ENCODE measurements around the gene RASGRP2.
"Not testable (repeated sequence)": the region's sequence is repeated elsewhere in the genome, so short reads cannot be mapped to it uniquely, and the experiment has no call there.

RASGRP2 gene

GRCh38 chr11:64719406-64719805 is 24.5 kb downstream of the RASGRP2 start:
- no peak for DNase-seq (ENCODE audit: low read depth in 2 of 2)

- DNase-seq (ENCODE audit: low read depth in 2 of 2), result no peak
These were observed 25.2 kb downstream of the RASGRP2 start for GRCh38 chr11:64718780-64719124.

- no peak for DNase-seq (ENCODE audit: low read depth in 2 of 2)
These were observed 25.7 kb downstream of the RASGRP2 start for GRCh38 chr11:64718084-64718779.

GRCh38 chr11:64717268-64717578 is 26.7 kb downstream of the RASGRP2 start:
- no peak for DNase-seq (ENCODE audit: low read depth in 2 of 2)

- no peak for DNase-seq (ENCODE audit: low read depth in 2 of 2)
These were observed 27.3 kb downstream of the RASGRP2 start for GRCh38 chr11:64716473-64717267.

GRCh38 chr11:64715756-64716472 is 28.0 kb downstream of the RASGRP2 start:
- no peak for DNase-seq (ENCODE audit: low read depth in 2 of 2)

- DNase-seq (ENCODE audit: low read depth in 2 of 2), result no peak
These were observed 28.8 kb downstream of the RASGRP2 start for GRCh38 chr11:64715110-64715509.

GRCh38 chr11:64714666-64715065 is 29.3 kb downstream of the RASGRP2 start:
- no peak for DNase-seq (ENCODE audit: low read depth in 2 of 2)

GRCh38 chr11:64713781-64714363 is 30.1 kb downstream of the RASGRP2 start:
- no peak for DNase-seq (ENCODE audit: low read depth in 2 of 2)

GRCh38 chr11:64713016-64713707 is 30.8 kb downstream of the RASGRP2 start:
- no peak for DNase-seq (ENCODE audit: low read depth in 2 of 2)

GRCh38 chr11:64712430-64713015 is 31.4 kb downstream of the RASGRP2 start:
- no peak for DNase-seq (ENCODE audit: low read depth in 2 of 2)

GRCh38 chr11:64711956-64712362 is 32.0 kb downstream of the RASGRP2 start:
- DNase-seq (ENCODE audit: low read depth in 2 of 2), result no peak

- no peak for DNase-seq (ENCODE audit: low read depth in 2 of 2)
These were observed 32.6 kb downstream of the RASGRP2 start for GRCh38 chr11:64711138-64711955.

GRCh38 chr11:64710418-64711137 is 33.4 kb downstream of the RASGRP2 start:
- no peak for DNase-seq (ENCODE audit: low read depth in 2 of 2)

- DNase-seq (ENCODE audit: low read depth in 2 of 2), result no peak
These were observed 38.4 kb downstream of the RASGRP2 start for GRCh38 chr11:64705501-64705900.

- no peak for DNase-seq (ENCODE audit: low read depth in 2 of 2)
These were observed 40.9 kb downstream of the RASGRP2 start for GRCh38 chr11:64703048-64703447.

GRCh38 chr11:64701956-64702355 is 42.0 kb downstream of the RASGRP2 start:
- DNase-seq (ENCODE audit: low read depth in 2 of 2), result not testable (repeated sequence)

GRCh38 chr11:64698427-64698826 is 45.5 kb downstream of the RASGRP2 start:
- no peak for DNase-seq (ENCODE audit: low read depth in 2 of 2)

GRCh38 chr11:64697663-64698375 is 46.1 kb downstream of the RASGRP2 start:
- DNase-seq (ENCODE audit: low read depth in 2 of 2), result no peak

Data from stimulated activated CD4-positive, alpha-beta T cell treated with anti-CD3 and anti-CD28 coated beads, Interleukin-15, amount 100 ng/mL, for 48 hours (primary cell).